SK-N-SH treated with all-trans-retinoic acid at 6 μM for 48 hours (cell line): ENCODE measurements around the gene PCBP3.

ENCODE experiments used
- CREB5 ChIP-seq: fragments of 250-450 bp; sonication (Bioruptor Pico); IDR thresholded peaks from 2 replicates; pipeline ENCODE4 v1.5.1; 2020; ENCODE audit warnings: low read depth, mild to moderate bottlenecking, moderate library complexity
- CSDC2 ChIP-seq: fragments of 250-450 bp; sonication (Bioruptor Pico); IDR thresholded peaks from 2 replicates; pipeline ENCODE4 v1.5.0; 2020; ENCODE audit warnings: mild to moderate bottlenecking, moderate library complexity
- ISL1 ChIP-seq: fragments of 250-450 bp; sonication (Bioruptor Pico); IDR thresholded peaks from 2 replicates; pipeline ENCODE4 v2.1.2; 2022; ENCODE audit warnings: mild to moderate bottlenecking, moderate library complexity
- SNAI2 ChIP-seq: fragments of 250-450 bp; sonication (Bioruptor Pico); IDR thresholded peaks from 2 replicates; pipeline ENCODE4 v1.5.0; 2020; ENCODE audit warnings: mild to moderate bottlenecking, moderate library complexity
- TCF4 ChIP-seq: fragments of 250-450 bp; sonication (Bioruptor Pico); IDR thresholded peaks from 2 replicates; pipeline ENCODE4 v1.8.0; 2021; ENCODE audit warnings: mild to moderate bottlenecking, moderate library complexity, borderline replicate concordance
- TOX ChIP-seq: fragments of 250-450 bp; sonication (Bioruptor Pico); IDR thresholded peaks from 2 replicates; pipeline ENCODE4 v1.8.0; 2021; ENCODE audit warnings: mild to moderate bottlenecking, moderate library complexity, borderline replicate concordance
- ZFP3 ChIP-seq: fragments of 250-450 bp; sonication (Bioruptor Pico); IDR thresholded peaks from 2 replicates; pipeline ENCODE4 v1.5.0; 2020; ENCODE audit warnings: mild to moderate bottlenecking, moderate library complexity
- ZNF565 ChIP-seq: fragments of 450-650 bp; formaldehyde crosslinking; conservative IDR thresholded peaks from 2 replicates; pipeline ENCODE4 v1.5.0; 2020; ENCODE audit warnings: low read depth, mild to moderate bottlenecking, moderate library complexity
- ZNF70 ChIP-seq: fragments of 450-650 bp; formaldehyde crosslinking; IDR thresholded peaks from 2 replicates; pipeline ENCODE4 v1.5.0; 2020; ENCODE audit warnings: mild to moderate bottlenecking, moderate library complexity

- TF ChIP-seq ZNF70 (CRISPR knock-in tag): no peak
- no peak for TF ChIP-seq SNAI2 (CRISPR knock-in tag)
- TF ChIP-seq ISL1 (CRISPR knock-in tag): no peak
- TF ChIP-seq CSDC2 (CRISPR knock-in tag): no peak
- no peak for TF ChIP-seq TCF4 (CRISPR knock-in tag)
- TF ChIP-seq CREB5 (CRISPR knock-in tag): no peak
- no peak for TF ChIP-seq ZFP3 (CRISPR knock-in tag)
- no peak for TF ChIP-seq TOX (CRISPR knock-in tag)
- TF ChIP-seq ZNF565 (CRISPR knock-in tag): no peak
Measured at GRCh38 chr21:45880097-45881068, 236.9 kb downstream of the PCBP3 start.
